SK-N-SH treated with all-trans-retinoic acid at 6 μM for 48 hours (cell line): ENCODE measurements around the gene PRPF4.

Experiments used
- ATAC-seq: fragments of 200-7000 bp; cut with Tn5 transposase; 3 replicates; pipeline ENCODE4 v1.9.1; 2020; ENCODE audit warnings: mild to moderate bottlenecking, moderate library complexity
- ARNTL ChIP-seq: fragments of 450-650 bp; formaldehyde crosslinking; IDR thresholded peaks from 2 replicates; pipeline ENCODE4 v1.5.0; 2020; ENCODE audit warnings: low read depth, mild to moderate bottlenecking, moderate library complexity, borderline replicate concordance
- BACH2 ChIP-seq: fragments of 250-450 bp; sonication (Bioruptor Pico); IDR thresholded peaks from 2 replicates; pipeline ENCODE4 v1.9.0; 2021; ENCODE audit warnings: mild to moderate bottlenecking, borderline replicate concordance
- GLIS3 ChIP-seq: fragments of 250-450 bp; sonication (Bioruptor Pico); IDR thresholded peaks from 2 replicates; pipeline ENCODE4 v1.5.0; 2020; ENCODE audit warnings: mild to moderate bottlenecking, moderate library complexity
- ISL1 ChIP-seq: fragments of 250-450 bp; sonication (Bioruptor Pico); IDR thresholded peaks from 2 replicates; pipeline ENCODE4 v2.1.2; 2022; ENCODE audit warnings: mild to moderate bottlenecking, moderate library complexity
- OSR1 ChIP-seq: fragments of 250-450 bp; sonication (Bioruptor Pico); IDR thresholded peaks from 2 replicates; pipeline ENCODE4 v1.8.0; 2022; ENCODE audit warnings: moderate library complexity, mild to moderate bottlenecking, inconsistent platforms
- PPARA ChIP-seq: fragments of 250-450 bp; sonication (Bioruptor Pico); IDR thresholded peaks from 2 replicates; pipeline ENCODE4 v1.5.0; 2020; ENCODE audit warnings: mild to moderate bottlenecking, borderline replicate concordance
- RARB ChIP-seq: fragments of 250-450 bp; sonication (Bioruptor Pico); IDR thresholded peaks from 2 replicates; pipeline ENCODE4 v1.8.0; 2021; ENCODE audit warnings: mild to moderate bottlenecking, moderate library complexity
- SNAI2 ChIP-seq: fragments of 250-450 bp; sonication (Bioruptor Pico); IDR thresholded peaks from 2 replicates; pipeline ENCODE4 v1.5.0; 2020; ENCODE audit warnings: mild to moderate bottlenecking, moderate library complexity
- TOX ChIP-seq: fragments of 250-450 bp; sonication (Bioruptor Pico); IDR thresholded peaks from 2 replicates; pipeline ENCODE4 v1.8.0; 2021; ENCODE audit warnings: mild to moderate bottlenecking, moderate library complexity, borderline replicate concordance
- ZC3H10 ChIP-seq: fragments of 250-450 bp; sonication (Bioruptor Pico); IDR thresholded peaks from 2 replicates; pipeline ENCODE4 v1.5.1; 2021; ENCODE audit warnings: mild to moderate bottlenecking, moderate library complexity
- ZFP3 ChIP-seq: fragments of 250-450 bp; sonication (Bioruptor Pico); IDR thresholded peaks from 2 replicates; pipeline ENCODE4 v1.5.0; 2020; ENCODE audit warnings: mild to moderate bottlenecking, moderate library complexity
- ZNF565 ChIP-seq: fragments of 450-650 bp; formaldehyde crosslinking; conservative IDR thresholded peaks from 2 replicates; pipeline ENCODE4 v1.5.0; 2020; ENCODE audit warnings: low read depth, mild to moderate bottlenecking, moderate library complexity
- ZNF70 ChIP-seq: fragments of 450-650 bp; formaldehyde crosslinking; IDR thresholded peaks from 2 replicates; pipeline ENCODE4 v1.5.0; 2020; ENCODE audit warnings: mild to moderate bottlenecking, moderate library complexity
- TF ChIP-seq, protein P1 (sequence below): fragments of 250-450 bp; sonication (Bioruptor Pico); IDR thresholded peaks from 2 replicates; pipeline ENCODE4 v1.5.0; 2020; ENCODE audit warnings: mild to moderate bottlenecking, moderate library complexity
- TF ChIP-seq, protein P2 (sequence below): fragments of 250-450 bp; sonication (Bioruptor Pico); IDR thresholded peaks from 2 replicates; pipeline ENCODE4 v1.5.1; 2021; ENCODE audit warnings: mild to moderate bottlenecking, moderate library complexity
- TF ChIP-seq, protein P3 (sequence below): fragments of 250-450 bp; sonication (Bioruptor Pico); IDR thresholded peaks from 2 replicates; pipeline ENCODE4 v1.8.0; 2021; ENCODE audit warnings: low read depth, mild to moderate bottlenecking, moderate library complexity, borderline replicate concordance
- TF ChIP-seq, protein P4 (sequence below): fragments of 250-450 bp; sonication (Bioruptor Pico); IDR thresholded peaks from 2 replicates; pipeline ENCODE4 v1.8.0; 2020; ENCODE audit warnings: mild to moderate bottlenecking, moderate library complexity, borderline replicate concordance

PRPF4 gene

DNA sequence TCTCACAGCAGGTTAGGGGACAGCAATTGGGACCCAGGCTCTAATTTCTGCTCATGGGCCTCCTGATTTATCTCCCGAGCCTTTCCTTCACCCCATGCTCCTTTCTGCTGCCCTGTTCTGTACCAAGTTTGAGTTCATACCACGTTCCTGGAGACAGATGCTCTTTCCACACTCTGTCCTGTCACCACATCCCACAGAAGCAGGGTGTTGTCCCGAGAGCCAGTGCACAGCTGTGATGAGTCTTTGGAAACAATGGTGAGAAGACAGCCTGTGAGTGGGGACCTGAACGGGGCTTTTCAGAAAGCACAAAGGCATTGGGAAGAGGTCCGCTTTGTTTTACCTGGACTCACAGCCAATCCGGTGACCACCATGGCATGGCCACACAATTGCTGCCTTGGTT is 47.2 kb downstream of the PRPF4 start:
- TF ChIP-seq ZNF70 (CRISPR knock-in tag): no peak
- no peak for TF ChIP-seq ISL1 (CRISPR knock-in tag)
- no peak for TF ChIP-seq OSR1 (CRISPR knock-in tag)
- TF ChIP-seq ARNTL: no peak
- no peak for TF ChIP-seq SNAI2 (CRISPR knock-in tag)
- TF ChIP-seq, protein P1, sequence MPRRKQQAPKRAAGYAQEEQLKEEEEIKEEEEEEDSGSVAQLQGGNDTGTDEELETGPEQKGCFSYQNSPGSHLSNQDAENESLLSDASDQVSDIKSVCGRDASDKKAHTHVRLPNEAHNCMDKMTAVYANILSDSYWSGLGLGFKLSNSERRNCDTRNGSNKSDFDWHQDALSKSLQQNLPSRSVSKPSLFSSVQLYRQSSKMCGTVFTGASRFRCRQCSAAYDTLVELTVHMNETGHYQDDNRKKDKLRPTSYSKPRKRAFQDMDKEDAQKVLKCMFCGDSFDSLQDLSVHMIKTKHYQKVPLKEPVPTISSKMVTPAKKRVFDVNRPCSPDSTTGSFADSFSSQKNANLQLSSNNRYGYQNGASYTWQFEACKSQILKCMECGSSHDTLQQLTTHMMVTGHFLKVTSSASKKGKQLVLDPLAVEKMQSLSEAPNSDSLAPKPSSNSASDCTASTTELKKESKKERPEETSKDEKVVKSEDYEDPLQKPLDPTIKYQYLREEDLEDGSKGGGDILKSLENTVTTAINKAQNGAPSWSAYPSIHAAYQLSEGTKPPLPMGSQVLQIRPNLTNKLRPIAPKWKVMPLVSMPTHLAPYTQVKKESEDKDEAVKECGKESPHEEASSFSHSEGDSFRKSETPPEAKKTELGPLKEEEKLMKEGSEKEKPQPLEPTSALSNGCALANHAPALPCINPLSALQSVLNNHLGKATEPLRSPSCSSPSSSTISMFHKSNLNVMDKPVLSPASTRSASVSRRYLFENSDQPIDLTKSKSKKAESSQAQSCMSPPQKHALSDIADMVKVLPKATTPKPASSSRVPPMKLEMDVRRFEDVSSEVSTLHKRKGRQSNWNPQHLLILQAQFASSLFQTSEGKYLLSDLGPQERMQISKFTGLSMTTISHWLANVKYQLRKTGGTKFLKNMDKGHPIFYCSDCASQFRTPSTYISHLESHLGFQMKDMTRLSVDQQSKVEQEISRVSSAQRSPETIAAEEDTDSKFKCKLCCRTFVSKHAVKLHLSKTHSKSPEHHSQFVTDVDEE (CRISPR knock-in tag): no peak
- TF ChIP-seq, protein P2, sequence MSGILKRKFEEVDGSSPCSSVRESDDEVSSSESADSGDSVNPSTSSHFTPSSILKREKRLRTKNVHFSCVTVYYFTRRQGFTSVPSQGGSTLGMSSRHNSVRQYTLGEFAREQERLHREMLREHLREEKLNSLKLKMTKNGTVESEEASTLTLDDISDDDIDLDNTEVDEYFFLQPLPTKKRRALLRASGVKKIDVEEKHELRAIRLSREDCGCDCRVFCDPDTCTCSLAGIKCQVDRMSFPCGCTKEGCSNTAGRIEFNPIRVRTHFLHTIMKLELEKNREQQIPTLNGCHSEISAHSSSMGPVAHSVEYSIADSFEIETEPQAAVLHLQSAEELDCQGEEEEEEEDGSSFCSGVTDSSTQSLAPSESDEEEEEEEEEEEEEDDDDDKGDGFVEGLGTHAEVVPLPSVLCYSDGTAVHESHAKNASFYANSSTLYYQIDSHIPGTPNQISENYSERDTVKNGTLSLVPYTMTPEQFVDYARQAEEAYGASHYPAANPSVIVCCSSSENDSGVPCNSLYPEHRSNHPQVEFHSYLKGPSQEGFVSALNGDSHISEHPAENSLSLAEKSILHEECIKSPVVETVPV (CRISPR knock-in tag): no peak
- ATAC-seq: no peak

DNA sequence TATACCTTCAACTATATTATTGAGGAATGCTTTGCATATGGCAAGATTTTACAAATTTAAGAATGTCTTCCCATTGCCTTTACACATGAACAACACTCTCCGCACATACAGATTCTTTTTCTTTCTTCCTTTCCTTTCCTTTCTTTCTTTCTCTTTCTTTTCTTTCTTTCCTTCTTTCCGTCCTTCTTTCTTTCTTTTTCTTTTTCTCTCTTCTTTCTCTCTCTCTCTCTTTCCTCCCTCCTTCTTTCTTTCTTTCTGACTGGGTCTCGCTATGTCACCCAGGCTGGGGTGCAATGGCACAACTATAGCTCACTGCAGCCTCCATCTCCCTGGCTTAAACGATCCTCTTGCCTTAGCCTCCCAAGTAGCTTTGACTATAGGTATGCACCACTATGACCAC is 50.8 kb downstream of the PRPF4 start:
- no peak for TF ChIP-seq RARB
- TF ChIP-seq, all 23 proteins: peak for 0

DNA sequence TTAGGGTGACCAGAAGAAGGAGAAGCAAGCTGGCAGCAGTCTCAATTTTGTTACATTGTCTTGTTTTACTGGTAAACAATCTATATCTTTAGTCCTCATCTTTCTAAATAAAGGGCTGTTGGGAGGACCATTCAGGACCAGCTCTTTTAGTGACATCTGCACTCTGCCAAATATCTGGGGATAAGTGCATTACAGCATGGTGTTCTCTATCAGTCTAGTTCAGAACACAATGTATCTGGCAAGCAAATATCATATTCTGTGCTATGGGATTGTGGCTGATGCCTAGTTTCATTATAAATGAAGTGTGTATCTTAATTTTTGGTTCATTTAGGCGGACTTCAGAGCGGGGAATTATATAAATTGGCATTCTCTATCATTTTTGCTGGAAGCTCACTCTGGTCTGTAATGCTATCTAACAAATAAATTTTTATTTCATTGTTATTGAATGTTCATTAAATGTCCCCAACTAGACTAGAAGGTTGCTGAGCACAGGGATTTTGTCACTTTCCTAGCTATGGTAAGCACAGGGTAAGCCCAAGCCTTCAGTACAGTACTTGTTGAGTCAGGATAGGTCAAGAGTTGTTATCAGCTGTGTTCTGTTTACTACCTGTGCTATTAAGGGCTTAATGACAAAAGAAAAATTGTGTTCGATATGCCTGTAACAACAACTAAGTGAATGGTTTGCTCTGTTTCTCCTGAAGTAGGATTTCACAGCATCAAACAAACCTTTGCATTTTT is 52.8 kb downstream of the PRPF4 start:
- no peak for ATAC-seq
- TF ChIP-seq ZC3H10 (CRISPR knock-in tag) (no peak), ZNF70 (CRISPR knock-in tag) (no peak), ZFP3 (no peak), TOX (CRISPR knock-in tag) (no peak), SNAI2 (CRISPR knock-in tag) (no peak), ZNF565 (CRISPR knock-in tag) (no peak), OSR1 (CRISPR knock-in tag) (no peak), GLIS3 (no peak), PPARA (CRISPR knock-in tag) (no peak), ISL1 (CRISPR knock-in tag) (no peak), BACH2 (no peak), ARNTL (no peak), RARB (no peak)
- TF ChIP-seq, protein P1 (CRISPR knock-in tag): no peak
- TF ChIP-seq, protein P3, sequence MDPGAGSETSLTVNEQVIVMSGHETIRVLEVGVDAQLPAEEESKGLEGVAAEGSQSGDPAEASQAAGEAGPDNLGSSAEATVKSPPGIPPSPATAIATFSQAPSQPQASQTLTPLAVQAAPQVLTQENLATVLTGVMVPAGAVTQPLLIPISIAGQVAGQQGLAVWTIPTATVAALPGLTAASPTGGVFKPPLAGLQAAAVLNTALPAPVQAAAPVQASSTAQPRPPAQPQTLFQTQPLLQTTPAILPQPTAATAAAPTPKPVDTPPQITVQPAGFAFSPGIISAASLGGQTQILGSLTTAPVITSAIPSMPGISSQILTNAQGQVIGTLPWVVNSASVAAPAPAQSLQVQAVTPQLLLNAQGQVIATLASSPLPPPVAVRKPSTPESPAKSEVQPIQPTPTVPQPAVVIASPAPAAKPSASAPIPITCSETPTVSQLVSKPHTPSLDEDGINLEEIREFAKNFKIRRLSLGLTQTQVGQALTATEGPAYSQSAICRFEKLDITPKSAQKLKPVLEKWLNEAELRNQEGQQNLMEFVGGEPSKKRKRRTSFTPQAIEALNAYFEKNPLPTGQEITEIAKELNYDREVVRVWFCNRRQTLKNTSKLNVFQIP (CRISPR knock-in tag): no peak
- TF ChIP-seq, protein P4, sequence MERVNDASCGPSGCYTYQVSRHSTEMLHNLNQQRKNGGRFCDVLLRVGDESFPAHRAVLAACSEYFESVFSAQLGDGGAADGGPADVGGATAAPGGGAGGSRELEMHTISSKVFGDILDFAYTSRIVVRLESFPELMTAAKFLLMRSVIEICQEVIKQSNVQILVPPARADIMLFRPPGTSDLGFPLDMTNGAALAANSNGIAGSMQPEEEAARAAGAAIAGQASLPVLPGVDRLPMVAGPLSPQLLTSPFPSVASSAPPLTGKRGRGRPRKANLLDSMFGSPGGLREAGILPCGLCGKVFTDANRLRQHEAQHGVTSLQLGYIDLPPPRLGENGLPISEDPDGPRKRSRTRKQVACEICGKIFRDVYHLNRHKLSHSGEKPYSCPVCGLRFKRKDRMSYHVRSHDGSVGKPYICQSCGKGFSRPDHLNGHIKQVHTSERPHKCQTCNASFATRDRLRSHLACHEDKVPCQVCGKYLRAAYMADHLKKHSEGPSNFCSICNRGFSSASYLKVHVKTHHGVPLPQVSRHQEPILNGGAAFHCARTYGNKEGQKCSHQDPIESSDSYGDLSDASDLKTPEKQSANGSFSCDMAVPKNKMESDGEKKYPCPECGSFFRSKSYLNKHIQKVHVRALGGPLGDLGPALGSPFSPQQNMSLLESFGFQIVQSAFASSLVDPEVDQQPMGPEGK: no peak
- TF ChIP-seq, all 23 proteins: peak for 0

More for the DNA sequence above, 50.8 kb downstream of the PRPF4 start:
- ATAC-seq: no peak
